Thyroid gland (tissue), 4 donors: Measurements from ENCODE around the gene LRP10.

Source experiments
- CTCF ChIP-seq, 6 experiments: fragments of 200-600 bp in 3 of 6; fragments of 450-650 bp in 3 of 6; sonication (generic) in 3 of 6; IDR thresholded peaks; one replicate each; pipeline ENCODE4 v1.5.1; 2016 to 2019; ENCODE audit warnings: antibody characterized with exemption in 6 of 6, mild to moderate bottlenecking in 2 of 6, inconsistent platforms in 1 of 6, moderate library complexity in 1 of 6
- POLR2A ChIP-seq, 2 donors: fragments of 450-650 bp; IDR thresholded peaks; one replicate each; pipeline ENCODE4 v1.6.1; 2017; ENCODE audit warnings: antibody characterized with exemption in 2 of 2, mild to moderate bottlenecking in 2 of 2, moderate library complexity in 1 of 2

DNA sequence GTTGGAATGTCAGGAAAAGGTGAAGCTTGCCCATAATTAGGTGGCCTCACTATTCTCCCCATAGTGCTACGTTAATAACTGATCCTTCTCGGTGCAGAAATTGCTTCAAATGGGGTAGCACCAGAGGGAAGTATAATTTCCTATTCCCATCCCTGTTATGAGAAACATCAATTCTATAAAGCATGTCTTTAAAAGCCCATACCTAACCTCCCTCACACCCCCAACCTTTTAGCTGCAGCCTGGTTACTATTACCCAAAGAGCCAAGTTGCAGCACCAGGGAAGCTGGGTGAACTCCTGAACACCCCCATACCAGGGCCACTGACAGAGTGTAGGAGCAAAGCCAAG lies 32.2 kb downstream of the LRP10 start:
- TF ChIP-seq CTCF (IDR thresholded peaks at IDR 0.05) (no peak), POLR2A (IDR thresholded peaks at IDR 0.05) (no peak)
